Cerebellar cortex (tissue), 1 donor: ENCODE data around the gene ARHGAP24.
"Not testable (repeated sequence)": the region's sequence is repeated elsewhere in the genome, so short reads cannot be mapped to it uniquely, and the experiment has no call there.

Experiments used
- DNase-seq: peaks from one replicate; pipeline ENCODE4 v3.0.0-alpha.2; 2015; ENCODE audit warnings: low spot score

Gene ARHGAP24

DNA sequence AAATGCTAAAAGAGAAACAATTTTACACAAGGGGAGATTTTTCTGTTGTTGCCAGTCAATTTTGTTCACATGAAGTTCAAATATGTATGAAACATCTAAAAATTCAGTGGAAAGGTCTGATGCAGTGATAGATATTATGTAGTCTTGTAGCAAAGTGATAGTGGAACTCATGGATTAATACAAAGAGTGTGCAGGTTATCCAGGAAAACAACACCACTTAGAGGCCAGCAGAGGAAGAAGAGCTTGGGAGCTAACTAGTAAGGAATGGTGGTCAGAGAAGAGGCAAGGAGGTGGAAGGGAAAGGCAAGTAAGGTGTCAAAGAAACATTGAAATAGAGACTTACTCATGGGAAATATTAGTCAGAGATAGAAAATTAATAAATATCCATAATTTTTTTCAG lies 489.3 kb downstream of the ARHGAP24 start:
- no peak for DNase-seq

DNA sequence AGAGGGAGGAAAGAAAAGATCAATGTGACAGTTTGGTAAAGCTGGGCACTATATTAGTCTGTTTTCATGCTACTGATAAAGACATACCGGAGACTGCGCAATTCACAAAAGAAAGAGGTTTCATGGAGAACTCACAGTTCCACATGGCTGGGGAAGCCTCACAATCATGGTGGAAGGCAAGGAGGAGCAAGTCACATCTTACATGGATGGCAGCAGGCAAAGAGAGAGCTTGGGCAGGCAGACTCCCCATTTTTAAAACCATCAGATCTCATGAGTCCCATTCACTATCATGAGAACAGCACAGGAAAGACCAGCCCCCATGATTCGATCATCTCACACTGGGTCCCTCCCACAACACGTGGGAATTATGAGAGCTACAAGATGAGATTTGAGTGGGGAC lies 490.1 kb downstream of the ARHGAP24 start:
- DNase-seq = not testable (repeated sequence)

DNA sequence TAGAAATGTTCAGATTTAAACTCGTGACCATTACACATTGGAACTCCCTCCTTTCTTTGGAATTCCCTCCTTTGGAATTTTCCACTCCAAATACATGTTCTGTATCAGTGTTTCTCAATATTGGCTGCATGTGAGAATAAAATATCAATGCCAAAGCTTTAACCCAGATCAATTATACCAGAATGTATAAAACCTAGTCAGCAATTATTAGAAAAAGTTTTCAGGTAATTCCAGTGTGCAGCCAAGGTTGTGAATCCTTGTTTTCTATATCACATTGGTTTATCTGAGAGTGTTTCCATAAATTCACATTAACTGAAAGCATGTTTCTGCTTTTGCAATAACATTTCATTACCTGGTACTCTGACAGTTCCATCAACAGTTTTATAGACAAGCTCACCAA lies 490.6 kb downstream of the ARHGAP24 start:
- DNase-seq = no peak

DNA sequence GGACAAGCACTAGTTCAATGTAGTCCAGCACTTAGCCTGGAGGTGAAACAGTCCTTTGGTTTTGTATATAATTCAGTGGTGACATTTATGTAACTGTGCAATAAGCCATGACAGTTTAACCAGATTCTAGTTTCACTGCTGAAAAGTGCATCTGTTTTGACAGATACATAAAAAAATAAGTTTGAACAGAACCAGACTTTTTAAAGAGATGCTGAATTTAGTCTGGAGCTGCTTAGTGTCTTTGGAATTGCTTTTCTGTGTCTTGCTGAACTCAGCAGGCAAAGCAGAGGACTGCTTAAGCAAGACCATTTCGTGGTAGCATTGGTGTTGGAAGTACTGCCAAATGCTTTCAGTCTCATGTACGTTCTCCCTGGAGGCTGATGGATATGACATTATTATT lies 491.4 kb downstream of the ARHGAP24 start:
- DNase-seq = no peak

DNA sequence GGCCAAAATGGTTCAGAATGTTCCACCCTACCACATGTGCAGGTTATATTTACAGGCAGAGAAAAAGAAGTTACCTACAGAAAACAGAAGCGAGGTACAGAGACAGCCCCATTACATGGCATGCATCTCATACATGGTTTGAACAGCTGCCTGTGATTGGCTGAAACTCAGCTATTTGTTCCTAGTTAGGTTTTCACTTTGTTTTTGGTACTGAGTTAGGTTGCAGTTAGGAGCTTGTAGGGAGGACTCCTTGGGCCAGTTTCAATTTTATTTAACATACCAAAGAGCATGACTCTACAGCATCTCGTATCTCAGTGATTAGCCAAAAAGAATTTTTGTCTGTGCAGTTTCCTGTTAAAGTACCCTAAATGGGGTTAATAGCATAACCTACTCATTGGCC lies 492.9 kb downstream of the ARHGAP24 start:
- no peak for DNase-seq

DNA sequence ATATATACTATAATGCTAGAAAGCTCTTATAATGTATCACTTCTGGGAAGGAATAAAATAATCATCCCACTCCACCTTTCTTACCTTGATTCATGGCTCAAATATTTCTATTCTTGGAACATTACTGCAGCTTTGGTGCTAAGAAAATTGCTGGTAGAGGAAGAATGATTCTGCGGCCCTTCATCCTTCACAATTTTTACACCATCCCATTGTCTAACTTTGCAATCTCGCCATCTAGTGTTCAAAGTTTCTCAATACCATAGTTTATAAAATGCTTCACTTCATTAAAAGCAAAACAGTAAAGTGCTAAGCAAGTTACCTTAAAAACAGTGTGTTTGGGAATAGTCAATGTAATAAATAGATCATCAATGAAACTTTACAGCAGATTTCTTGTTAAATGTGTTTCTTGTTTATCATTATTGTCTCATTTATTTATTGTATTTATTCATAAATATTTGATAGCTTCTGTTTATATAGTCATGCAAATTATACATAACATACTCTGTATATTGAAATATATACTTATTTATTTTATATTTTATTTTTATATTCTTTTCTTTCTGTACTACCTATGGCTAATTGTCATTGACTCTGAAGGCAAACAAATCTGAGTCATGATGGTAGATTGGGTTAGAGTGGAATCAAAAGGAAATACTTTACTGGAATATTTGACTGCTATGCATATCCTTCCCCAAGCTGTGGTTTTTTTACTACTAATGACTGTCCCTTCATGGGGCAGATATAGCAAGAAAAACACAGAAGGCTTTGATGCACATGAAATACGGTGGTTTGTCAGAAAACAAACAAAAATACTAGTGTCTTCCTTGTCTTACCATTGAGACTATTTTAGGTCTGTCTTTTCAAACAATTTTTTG lies 494.2 kb downstream of the ARHGAP24 start:
- DNase-seq = peak; percentile 48

DNA sequence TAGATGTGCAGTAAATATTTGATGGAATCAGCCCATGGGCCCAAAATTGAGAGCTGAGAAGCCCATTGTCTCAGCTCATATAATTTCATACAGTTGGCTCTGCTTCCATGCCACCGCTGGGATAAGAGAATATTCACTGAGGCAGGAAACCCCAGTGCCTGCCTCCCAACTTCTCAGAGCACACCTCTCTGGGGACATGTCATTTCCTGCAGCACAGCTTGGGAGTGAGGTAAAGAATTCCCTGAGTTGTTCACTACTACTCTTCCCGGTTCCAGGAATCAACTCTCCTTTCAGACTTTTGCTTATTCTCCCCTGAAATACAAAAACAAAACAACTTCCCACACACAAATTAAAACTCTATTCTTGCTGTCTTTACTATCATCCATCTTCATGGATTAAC lies 495.6 kb downstream of the ARHGAP24 start:
- DNase-seq = no peak

DNA sequence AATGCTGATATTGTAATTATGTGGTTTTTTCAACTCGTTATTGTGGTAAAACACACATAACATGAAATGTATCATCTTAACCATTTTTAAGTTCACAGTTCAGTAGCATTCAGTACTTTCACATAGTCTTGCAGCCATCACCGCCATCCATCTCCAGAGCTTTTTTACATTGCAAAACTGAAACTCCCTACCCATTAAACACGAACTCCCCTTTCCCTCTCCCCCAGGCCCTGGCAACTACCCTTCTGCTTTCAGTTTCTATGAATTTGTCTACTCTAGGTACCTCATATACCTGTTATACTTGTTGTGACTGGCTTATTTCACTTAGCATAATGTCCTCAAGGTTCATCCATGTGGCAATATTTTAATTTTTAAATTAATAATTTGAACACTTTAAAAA lies 504.3 kb downstream of the ARHGAP24 start:
- no peak for DNase-seq

DNA sequence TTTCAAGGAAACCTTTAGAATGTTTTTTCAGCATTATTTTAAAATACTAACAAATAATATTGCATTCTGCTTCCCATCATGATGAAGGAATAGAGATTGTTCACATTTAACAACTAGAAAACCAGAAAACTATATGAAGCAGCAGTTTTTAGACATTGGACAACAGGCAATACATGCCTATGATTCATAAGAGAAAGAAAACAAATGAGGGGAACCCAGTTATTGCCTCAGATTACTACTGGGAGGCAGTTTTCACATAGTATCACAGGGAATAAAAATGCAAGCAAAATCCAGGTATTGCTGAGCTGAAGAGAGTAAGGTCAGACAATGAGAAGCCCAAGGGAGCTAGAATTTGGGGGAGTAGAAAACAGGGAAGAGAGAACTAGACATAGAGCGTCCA lies 511.3 kb downstream of the ARHGAP24 start:
- DNase-seq = no peak

DNA sequence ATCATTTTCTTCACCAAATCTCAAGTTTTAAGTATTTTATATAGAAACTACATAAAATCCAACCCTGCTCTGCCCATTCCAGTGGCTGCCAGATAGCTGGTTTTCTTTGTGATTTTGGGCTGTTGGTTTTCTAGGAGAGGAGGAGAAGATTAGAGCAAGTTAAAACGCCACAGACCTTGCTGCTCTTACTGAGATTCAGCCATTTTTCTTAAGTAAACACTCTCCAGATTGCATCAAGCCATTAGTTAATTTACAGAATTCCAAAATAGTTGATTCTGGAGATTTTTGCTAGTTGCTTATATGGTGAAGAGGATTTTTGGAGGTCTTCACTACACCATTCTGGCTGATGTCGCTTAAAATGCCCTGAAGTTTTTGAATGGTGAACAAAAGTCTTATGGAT lies 518.7 kb downstream of the ARHGAP24 start:
- no peak for DNase-seq

DNA sequence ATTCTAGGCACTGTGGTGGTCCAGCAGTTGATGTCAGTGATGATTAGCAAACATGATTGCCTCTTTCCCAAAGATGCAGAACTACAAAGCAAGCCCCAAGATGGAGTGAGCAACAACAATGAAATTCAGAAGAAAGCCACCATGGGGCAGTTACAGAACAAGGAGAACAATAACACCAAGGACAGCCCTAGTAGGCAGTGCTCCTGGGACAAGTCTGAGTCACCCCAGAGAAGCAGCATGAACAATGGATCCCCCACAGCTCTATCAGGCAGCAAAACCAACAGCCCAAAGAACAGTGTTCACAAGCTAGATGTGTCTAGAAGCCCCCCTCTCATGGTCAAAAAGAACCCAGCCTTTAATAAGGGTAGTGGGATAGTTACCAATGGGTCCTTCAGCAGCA lies 519.6 kb downstream of the ARHGAP24 start:
- no peak for DNase-seq

DNA sequence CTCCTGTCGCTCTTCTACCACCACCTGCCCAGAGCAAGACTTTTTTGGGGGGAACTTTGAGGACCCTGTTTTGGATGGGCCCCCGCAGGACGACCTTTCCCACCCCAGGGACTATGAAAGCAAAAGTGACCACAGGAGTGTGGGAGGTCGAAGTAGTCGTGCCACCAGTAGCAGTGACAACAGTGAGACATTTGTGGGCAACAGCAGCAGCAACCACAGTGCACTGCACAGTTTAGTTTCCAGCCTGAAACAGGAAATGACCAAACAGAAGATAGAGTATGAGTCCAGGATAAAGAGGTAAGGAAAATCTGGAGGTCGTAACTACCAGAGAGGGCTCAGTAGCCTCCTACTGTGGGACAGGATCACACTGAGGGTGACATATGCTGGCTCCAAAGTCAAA lies 520.4 kb downstream of the ARHGAP24 start:
- DNase-seq = no peak

DNA sequence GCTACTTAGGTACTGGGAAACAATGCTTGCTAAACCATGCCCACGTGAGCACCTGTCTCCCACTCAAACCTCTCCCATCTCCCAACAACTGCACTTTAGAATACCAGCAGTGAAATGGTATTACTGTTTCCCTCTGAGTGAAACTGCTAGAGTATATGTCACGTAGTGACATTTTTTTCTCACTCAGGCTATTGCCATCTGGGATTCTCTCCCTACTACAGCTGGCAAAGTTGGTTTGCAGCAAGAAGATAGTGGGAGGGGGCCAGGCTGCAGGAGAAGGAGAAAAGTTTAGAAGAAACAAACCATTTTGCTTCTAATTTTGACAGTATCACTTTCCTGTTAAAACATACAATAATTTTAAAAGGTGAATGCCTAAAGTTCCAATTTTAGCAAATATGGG lies 526.6 kb downstream of the ARHGAP24 start:
- DNase-seq = no peak

DNA sequence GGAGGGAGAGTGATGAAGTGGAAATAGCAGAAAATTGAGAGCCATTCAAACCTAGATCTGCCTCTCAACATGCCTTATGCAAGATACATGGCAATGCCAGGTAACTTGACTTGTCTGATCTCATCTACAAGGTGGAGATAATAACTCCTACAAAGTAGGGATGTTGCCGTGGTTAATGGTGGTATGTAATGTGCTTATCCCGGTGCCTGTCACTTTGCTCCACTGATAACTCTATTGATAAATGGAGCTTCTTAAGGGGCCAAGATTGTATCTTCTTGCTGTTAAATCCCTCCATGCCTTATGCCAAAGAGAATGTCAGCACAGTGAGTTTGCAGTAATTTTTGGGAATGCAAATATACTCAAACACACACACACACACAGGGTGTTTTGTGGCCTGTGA lies 529.1 kb downstream of the ARHGAP24 start:
- DNase-seq = no peak

DNA sequence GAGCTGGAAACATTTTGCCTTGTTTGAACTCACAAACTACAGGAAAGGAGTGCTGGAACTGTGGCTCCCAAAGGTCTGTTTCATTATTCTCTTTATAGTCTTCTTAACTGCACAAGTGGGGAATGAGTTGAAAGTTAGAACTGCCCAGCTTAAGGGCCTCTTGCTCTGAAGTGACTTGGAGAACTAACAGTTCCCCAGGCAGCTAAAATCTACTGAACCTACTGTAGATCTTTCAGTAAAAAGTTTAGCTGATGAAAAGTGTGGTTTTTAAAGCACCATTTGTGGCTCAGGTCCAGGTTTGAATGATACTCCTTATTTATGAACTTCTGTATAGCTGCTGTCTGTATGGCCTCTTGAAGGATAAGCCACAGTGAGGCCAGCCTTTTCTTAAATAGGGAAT lies 531.1 kb downstream of the ARHGAP24 start:
- no peak for DNase-seq

DNA sequence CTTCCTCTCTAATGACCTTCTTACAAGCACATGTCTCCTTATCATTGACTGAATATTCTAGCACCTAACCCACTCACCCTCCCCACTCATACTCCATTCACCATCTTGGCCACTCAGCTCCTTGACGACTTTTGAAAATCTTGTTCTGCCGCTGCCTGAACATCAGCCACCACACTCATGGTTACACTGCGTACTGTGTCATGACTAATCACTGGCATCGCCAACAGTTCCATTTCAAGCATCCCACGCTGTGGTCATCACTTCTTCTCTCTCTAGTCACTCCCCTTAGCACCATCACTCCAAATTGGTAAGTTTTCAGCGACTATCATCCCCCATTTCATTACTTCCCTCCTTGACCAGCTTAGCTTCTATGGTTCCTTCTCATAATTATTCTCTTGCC lies 532.1 kb downstream of the ARHGAP24 start:
- DNase-seq = no peak

DNA sequence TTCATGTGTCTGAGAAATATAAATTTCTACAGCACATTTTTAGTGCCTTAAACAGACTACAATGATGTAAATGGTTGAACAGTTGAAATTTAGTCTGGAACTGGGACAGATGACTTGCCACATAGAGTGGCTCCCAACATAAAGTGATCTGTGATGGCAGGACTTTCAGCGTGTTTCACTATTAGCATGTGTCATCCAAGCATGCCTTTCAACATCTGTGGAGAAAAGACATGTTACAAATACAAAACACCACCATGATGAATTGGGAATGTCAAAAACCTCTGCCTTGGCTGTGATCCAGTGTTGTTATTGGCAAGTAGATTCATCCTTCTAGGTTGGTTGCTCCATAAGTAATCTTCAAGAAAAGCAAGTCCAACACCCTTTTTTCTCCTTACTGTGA lies 536.2 kb downstream of the ARHGAP24 start:
- DNase-seq = no peak

DNA sequence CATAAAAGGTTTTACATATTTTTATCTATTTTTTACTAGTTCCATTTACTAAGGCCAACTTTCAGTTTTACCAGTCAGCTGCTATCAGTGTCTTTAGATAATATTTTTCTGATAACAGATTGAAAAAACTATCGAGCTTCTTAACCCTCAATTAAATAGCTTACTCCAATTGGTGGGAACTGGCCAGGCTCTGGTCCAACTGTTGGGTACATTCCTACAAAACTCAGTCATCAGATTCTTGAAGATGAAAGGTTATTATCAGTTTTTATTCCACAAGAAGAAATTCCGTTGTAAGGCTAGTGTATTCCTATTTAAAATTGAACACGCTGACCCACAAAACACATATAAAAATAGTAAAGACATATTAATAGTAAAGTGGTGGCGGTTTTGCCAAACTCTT lies 538.7 kb downstream of the ARHGAP24 start:
- no peak for DNase-seq

DNA sequence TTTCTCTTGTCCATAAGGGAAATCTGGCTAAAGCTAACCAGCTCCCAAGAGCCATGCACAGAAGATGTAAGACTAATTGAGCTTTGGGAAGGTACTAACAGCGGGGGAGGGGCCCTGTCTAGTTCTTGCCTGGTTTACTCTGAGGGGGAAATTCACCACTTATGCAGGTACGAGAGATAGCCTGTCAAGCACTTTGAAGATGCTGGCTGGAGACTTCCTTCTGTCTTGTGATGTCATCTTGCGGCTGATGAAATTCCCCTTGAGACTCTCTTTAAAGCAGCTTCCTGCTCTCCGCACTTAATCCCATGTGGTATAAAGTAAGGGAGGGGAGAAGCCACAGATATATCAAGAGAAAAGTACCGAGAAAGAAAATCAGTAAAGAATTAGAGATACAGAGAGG lies 539.6 kb downstream of the ARHGAP24 start:
- no peak for DNase-seq

DNA sequence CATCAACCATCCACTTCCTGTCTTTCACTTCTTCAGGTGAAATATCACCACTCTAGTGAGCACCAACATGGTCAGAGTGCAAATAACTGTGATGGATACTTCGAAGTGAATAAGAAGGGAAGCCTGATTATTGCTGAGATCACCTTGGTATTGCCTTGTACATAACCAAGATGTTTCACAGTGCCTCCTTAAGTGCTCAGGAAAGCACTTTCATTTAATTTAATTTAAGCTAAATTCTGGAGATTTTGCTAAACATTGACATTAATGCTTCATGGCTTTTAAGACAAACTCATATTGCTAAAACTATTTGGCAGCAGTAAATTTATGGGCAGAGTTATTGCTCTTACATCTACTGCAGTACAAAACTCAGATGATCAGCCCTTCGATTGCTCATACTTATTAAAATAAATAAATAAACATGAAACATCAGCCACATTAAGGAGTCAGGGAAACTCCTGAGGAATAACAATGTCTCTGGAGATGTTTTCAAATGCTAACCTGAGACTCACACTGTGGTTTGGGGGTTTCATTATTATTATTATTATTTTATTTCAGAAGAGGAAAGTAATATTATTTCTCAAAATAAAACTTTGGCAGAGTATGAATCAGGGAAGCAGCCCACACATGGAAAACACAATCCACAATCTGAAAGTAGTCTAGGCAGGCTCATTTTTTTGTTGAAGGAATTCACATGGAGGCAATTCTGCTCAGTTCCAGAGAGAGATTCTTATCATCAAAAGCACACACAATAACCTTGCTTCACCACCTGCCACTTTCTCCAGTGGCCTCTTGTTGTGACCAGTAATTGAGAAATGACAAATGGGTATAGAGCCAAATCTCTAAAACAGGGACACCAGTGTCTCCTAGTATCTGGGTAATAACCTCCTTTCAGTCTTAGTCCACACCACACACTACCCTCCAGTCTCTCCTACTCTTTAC lies 540.7 kb downstream of the ARHGAP24 start:
- no peak for DNase-seq

DNA sequence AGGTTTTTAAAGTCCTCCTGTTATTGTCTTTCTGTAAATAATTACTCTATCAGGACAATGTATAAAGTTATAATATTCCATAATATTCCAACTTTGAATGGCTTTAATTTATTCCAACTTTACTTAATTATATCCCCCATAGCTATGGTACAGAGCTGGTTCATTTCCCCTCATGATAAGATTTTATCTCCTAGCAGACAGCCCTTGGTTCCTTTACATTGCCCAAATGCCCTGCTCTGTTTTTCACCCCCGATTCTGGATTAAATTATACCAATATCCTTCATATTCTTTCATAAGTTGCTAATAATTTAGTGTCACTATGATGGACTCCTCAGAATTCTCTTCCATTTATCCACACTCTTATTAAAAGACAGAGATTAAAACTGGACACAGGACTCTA lies 544.4 kb downstream of the ARHGAP24 start:
- no peak for DNase-seq

DNA sequence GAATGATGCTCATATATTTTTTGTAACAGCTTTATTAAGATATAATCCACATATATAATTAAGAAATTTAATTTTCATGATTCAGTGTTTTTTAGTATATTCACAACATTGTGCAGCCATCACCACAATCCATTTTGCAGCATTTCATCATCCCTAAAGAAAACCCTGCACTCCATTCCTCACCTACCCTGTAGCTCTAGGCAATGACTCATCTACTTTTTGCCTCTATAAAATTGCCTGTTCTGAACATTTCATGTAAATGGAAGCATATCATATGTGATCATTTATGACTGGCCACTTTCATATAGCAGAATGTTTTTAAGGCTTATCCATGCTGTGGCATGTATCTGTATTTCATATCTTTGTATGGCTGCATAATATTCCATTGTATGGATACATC lies 545.0 kb downstream of the ARHGAP24 start:
- no peak for DNase-seq

DNA sequence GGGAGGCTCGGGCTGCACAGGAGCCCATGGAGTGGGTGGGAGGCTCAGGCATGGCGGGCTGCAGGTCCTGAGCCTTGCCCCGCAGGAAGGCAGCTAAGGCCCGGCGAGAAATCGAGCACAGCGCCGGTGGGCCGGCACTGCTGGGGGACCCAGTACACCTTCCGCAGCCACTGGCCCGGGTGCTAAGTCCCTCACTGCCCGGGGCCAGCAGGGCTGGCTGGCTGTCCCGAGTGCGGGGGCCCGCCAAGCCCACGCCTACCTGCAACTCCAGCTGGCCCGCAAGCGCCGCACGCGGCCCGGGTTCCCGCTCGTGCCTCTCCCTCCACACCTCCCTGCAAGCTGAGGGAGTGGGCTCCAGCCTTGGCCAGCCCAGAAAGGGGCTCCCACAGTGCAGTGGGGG lies 546.7 kb downstream of the ARHGAP24 start:
- DNase-seq = not testable (repeated sequence)
